Measurements from ENCODE around the gene ZFP36L2. TPM values are rescaled to one million over a fixed set of nuclear protein-coding genes. Genes with fewer than 3 reads are reported as not detected.
A peak's percentile ranks its signal among the peaks of the same experiment; 100 is the strongest.

Gene ZFP36L2
- total RNA-seq, 3 donors from 2014 or later: 111 to 155 (median 124) TPM

DNA sequence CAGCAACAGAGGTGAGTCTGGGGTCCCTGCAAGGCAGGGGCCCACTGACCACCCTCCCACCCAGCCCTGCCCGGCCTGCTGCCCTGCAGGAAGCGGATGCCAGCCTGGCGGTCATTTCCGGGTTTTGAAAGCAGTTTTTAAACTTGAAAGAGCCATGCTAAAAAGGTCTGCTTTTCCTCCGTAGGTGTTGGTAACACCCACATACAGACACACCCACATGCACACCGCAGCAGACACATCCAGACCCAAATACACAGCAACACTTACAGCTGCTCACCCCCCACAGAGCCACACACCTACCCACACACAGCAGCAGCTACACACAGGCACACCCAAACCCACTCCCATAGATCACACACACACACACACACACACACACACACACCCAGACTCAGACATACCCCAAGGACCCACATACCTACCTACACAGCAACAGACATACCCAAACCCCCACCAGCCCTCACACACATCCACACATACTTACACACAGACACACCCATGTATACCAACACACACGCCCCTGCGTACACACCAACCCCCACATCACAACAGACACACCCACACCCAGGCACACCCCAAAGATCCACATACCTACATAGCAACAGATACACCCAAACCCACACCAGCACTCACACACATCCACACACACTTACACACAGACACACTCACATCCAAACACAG, 7.6 kb downstream of the ZFP36L2 start:
- DNase-seq (ENCODE audit: low spot score in 2 of 2): peak in 1 of 2 donors; percentile 65
- H3K9me3 ChIP-seq: no peaks in the 10 kb centered on the region
- H3K27ac ChIP-seq: peak overlapping the region; percentile 90 to 99
- peak overlapping the region; percentile 69 to 96 (median 91) for H3K4me3 ChIP-seq
- peaks cover 0 to 30% of the 10 kb centered on the region in 2 donors for H3K4me1 ChIP-seq
- intact Hi-C loops (cut with DNase I; ENCODE audit: low total_unique reads): loop anchor here (10.0 kb wide), 1 partner anchor 84 kb away; no protein-coding TSS in a partner anchor
- H3K36me3 ChIP-seq: no peaks in the 10 kb centered on the region
- no peak for TF ChIP-seq POLR2AphosphoS5 (IDR thresholded peaks at IDR 0.05)
- no peak for TF ChIP-seq POLR2A (IDR thresholded peaks at IDR 0.05)
- TF ChIP-seq, protein P1, sequence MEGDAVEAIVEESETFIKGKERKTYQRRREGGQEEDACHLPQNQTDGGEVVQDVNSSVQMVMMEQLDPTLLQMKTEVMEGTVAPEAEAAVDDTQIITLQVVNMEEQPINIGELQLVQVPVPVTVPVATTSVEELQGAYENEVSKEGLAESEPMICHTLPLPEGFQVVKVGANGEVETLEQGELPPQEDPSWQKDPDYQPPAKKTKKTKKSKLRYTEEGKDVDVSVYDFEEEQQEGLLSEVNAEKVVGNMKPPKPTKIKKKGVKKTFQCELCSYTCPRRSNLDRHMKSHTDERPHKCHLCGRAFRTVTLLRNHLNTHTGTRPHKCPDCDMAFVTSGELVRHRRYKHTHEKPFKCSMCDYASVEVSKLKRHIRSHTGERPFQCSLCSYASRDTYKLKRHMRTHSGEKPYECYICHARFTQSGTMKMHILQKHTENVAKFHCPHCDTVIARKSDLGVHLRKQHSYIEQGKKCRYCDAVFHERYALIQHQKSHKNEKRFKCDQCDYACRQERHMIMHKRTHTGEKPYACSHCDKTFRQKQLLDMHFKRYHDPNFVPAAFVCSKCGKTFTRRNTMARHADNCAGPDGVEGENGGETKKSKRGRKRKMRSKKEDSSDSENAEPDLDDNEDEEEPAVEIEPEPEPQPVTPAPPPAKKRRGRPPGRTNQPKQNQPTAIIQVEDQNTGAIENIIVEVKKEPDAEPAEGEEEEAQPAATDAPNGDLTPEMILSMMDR (IDR thresholded peaks at IDR 0.05): no peak
- no peaks in the 10 kb centered on the region for H3K27me3 ChIP-seq

DNA sequence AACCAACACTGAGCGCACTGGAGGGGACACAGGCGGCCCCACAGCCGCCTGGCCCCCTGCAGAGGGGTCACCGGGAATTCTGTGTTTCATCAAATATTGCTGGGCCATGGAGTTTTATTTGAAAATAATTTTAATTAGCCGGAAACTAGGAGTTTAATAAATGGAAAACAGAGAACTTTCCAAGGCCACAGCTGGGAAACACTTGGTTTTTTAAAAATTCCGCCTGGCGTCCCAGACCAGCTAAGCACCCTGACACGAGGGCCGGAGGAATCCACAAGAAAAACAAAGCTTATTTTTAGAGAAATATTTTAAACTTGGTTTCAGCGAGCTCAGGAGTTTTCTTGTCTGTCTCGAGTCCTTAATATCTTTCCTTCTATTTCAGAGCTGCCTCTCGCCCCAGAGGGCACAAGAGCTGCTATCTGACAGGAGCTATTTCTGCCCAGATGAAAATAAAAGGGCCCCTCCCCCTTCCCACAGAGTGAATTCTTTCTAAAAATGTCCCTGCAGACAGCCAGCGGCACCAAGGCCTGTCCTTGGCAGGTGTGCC, 8.2 kb downstream of the ZFP36L2 start:
- H3K36me3 ChIP-seq: no peaks in the 10 kb centered on the region
- no peaks in the 10 kb centered on the region for H3K27me3 ChIP-seq
- intact Hi-C loops (cut with DNase I; ENCODE audit: low total_unique reads): loop anchor here (10.0 kb wide), 1 partner anchor 83 kb away; no protein-coding TSS in a partner anchor
- no peaks in the 10 kb centered on the region for H3K9me3 ChIP-seq
- peaks cover 0 to 30% of the 10 kb centered on the region in 2 donors for H3K4me1 ChIP-seq
- DNase-seq (ENCODE audit: low spot score in 2 of 2): no peak
- no peak for TF ChIP-seq POLR2AphosphoS5 (IDR thresholded peaks at IDR 0.05)
- no peak for TF ChIP-seq POLR2A (IDR thresholded peaks at IDR 0.05)
- TF ChIP-seq, protein P1 (IDR thresholded peaks at IDR 0.05): peak in 1 of 3 donors; percentile 21
- peak overlapping the region in 2 of 3 donors; percentile 69 to 91 for H3K4me3 ChIP-seq
- peak overlapping the region; percentile 90 to 99 for H3K27ac ChIP-seq

DNA sequence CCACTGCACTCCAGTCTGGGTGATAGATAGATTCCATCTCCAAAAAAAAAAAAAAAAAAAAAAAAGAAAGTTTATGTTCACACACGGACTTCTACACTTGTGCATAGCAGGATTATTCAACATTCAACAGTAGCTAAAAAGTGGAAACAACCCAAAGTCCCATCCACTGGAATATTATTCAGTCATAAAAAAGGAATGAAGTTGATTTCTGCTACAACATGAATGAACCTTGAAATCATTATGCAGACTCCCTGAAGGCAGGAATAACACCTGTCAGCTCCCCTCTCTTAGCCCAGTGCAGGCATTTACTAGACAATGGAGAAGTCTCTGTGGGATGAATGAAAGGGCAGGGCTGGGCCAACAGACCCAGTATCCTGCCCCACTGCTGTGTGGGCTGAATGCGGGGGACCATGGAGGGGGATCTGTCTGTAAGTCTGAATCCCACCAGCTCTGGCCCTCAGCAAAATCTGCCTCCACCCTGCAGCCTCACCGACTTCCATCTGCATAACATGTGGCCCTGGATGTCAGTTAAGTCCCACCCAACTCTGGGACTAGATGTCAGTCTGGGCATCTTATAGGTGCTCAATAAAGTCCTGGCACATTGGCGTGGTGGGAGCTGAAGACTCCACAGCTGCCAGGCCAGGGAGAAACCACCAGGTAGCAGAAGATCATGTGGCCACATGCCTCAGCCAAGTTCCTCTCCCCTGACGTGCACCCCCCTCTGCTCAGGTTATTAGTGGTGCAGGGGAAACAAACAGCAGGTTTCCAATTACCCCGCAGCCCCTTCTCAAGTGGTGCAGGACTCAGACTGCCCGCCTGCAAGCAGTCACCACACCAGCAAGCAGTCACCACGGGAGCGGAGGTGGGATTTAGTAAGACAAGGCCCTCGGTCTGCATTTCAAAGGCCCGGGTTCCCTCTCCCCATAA, 8.9 kb downstream of the ZFP36L2 start:
- Histone ChIP-seq H3K9me3 (no peaks in the 10 kb centered on the region), H3K4me1 (peaks cover 0 to 30% of the 10 kb centered on the region in 2 donors), H3K27me3 (no peaks in the 10 kb centered on the region), H3K36me3 (no peaks in the 10 kb centered on the region), H3K27ac (peak overlapping the region; percentile 90 to 99), H3K4me3 (peak overlapping the region in 1 of 3 donors; percentile 69)
- DNase-seq (ENCODE audit: low spot score in 2 of 2): no peak
- TF ChIP-seq POLR2A (IDR thresholded peaks at IDR 0.05): no peak
- TF ChIP-seq, protein P1 (IDR thresholded peaks at IDR 0.05): no peak
- TF ChIP-seq POLR2AphosphoS5 (IDR thresholded peaks at IDR 0.05): no peak
- intact Hi-C loops (cut with DNase I; ENCODE audit: low total_unique reads): loop anchor here (2.0 to 10.0 kb wide), 2 partner anchors 43 to 83 kb away; no protein-coding TSS in a partner anchor

DNA sequence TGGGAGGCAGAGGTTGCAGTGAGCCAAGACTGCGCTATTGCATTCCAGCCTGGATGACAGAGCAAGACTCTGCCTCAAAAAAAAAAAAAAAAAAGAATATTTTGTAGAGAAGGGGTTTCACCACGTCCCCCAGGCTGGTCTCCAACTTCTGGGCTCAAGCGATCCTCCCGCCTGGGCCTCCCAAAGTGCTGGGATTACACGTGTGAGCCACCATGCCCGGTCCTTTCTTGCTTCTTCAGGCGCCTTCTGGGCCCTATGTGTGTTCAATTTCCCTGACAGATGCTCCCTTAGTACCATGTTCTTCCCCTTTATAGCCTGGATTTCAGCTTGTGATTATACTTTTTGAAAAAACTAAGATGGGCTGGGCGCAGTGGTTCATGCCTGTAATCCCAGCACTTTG, 9.8 kb downstream of the ZFP36L2 start:
- intact Hi-C loops (cut with DNase I; ENCODE audit: low total_unique reads): loop anchor here (2.0 to 10.0 kb wide), 2 partner anchors 42 to 82 kb away; no protein-coding TSS in a partner anchor
- H3K4me1 ChIP-seq: peaks cover 0 to 30% of the 10 kb centered on the region in 2 donors
- H3K36me3 ChIP-seq: no peaks in the 10 kb centered on the region
- TF ChIP-seq, protein P1 (IDR thresholded peaks at IDR 0.05): no peak
- TF ChIP-seq POLR2A (IDR thresholded peaks at IDR 0.05) (no peak), POLR2AphosphoS5 (IDR thresholded peaks at IDR 0.05) (no peak)
- H3K9me3 ChIP-seq: no peaks in the 10 kb centered on the region
- H3K27ac ChIP-seq: no peak overlapping the region
- DNase-seq (ENCODE audit: low spot score in 2 of 2): no peak
- H3K27me3 ChIP-seq: no peaks in the 10 kb centered on the region
- no peak overlapping the region for H3K4me3 ChIP-seq
